Liver (tissue), 9 donors: Measurements from ENCODE around the gene MRAS. TPM values are rescaled to one million over a fixed set of nuclear protein-coding genes. Genes with fewer than 3 reads are reported as not detected.
"Not testable (repeated sequence)": the region's sequence is repeated elsewhere in the genome, so short reads cannot be mapped to it uniquely, and the experiment has no call there.

Experiments used
- DNase-seq: peaks from one replicate; pipeline ENCODE4 v3.0.0-alpha.2; 2017; ENCODE audit warnings: low spot score
- H3K27ac ChIP-seq, 2 donors: one replicate each; pipeline ENCODE4 v1.7.0; 2013; ENCODE audit warnings: inconsistent platforms in 2 of 2, low read length in 2 of 2, control low read depth in 1 of 2, low read depth in 1 of 2, mild to moderate bottlenecking in 1 of 2
- H3K27me3 ChIP-seq, 4 donors: one replicate each; pipeline versions ENCODE4 v1.6.1 to v1.7.0; 2013; ENCODE audit warnings: low read length in 3 of 4, inconsistent platforms in 1 of 4, mild to moderate bottlenecking in 1 of 4, moderate library complexity in 1 of 4; ENCODE audit not compliant: control insufficient read depth in 4 of 4, insufficient read depth in 4 of 4
- H3K36me3 ChIP-seq, 4 donors: one replicate each; pipeline versions ENCODE4 v1.6.1 to v1.7.0; 2013; ENCODE audit warnings: low read length in 3 of 4, mild to moderate bottlenecking in 3 of 4, low read depth in 1 of 4, moderate library complexity in 1 of 4; ENCODE audit not compliant: control insufficient read depth in 4 of 4, insufficient read depth in 3 of 4
- H3K4me1 ChIP-seq, 4 donors: one replicate each; pipeline versions ENCODE4 v1.6.1 to v1.7.0; 2013; ENCODE audit warnings: low read length in 3 of 4, mild to moderate bottlenecking in 3 of 4, moderate library complexity in 1 of 4; ENCODE audit not compliant: control insufficient read depth in 4 of 4, insufficient read depth in 4 of 4
- H3K4me3 ChIP-seq, 3 donors: one replicate each; pipeline versions ENCODE4 v1.6.1 to v1.7.0; 2013; ENCODE audit warnings: low read length in 3 of 3, control low read depth in 1 of 3, low read depth in 1 of 3, mild to moderate bottlenecking in 1 of 3
- H3K9ac ChIP-seq, 2 donors: one replicate each; pipeline ENCODE4 v1.7.0; 2013; ENCODE audit warnings: low read length in 2 of 2, mild to moderate bottlenecking in 2 of 2, moderate library complexity in 2 of 2, control low read depth in 1 of 2, low read depth in 1 of 2
- H3K9me3 ChIP-seq, 4 donors: one replicate each; pipeline versions ENCODE4 v1.6.1 to v1.7.0; 2013; ENCODE audit warnings: low read length in 3 of 4; ENCODE audit not compliant: control insufficient read depth in 4 of 4
- ATF3 ChIP-seq: IDR thresholded peaks from 2 replicates; pipeline ENCODE4 v1.6.1; 2016; ENCODE audit warnings: antibody characterized with exemption
- CTCF ChIP-seq: fragments of 150-350 bp; IDR thresholded peaks from 2 replicates; pipeline ENCODE4 v1.5.1; 2017; ENCODE audit warnings: improper control_type of control experiment, low read depth, low read length; ENCODE audit not compliant: missing input control
- EGR1 ChIP-seq, 2 donors: IDR thresholded peaks; 2 replicates each; pipeline ENCODE4 v1.6.1; 2016 to 2018; ENCODE audit warnings: antibody characterized with exemption in 2 of 2, low read depth in 2 of 2
- FOXA1 ChIP-seq: IDR thresholded peaks from 2 replicates; pipeline ENCODE4 v1.6.1; 2016; ENCODE audit warnings: antibody characterized with exemption
- HNF4A ChIP-seq, 2 donors: conservative IDR thresholded peaks; 2 replicates each; pipeline ENCODE4 v1.6.1; 2016; ENCODE audit warnings: antibody characterized with exemption in 2 of 2, mild to moderate bottlenecking in 2 of 2
- HNF4G ChIP-seq: IDR thresholded peaks from 2 replicates; pipeline ENCODE4 v1.6.1; 2016; ENCODE audit warnings: antibody characterized with exemption
- MAX ChIP-seq: IDR thresholded peaks from 2 replicates; pipeline ENCODE4 v1.6.1; 2016; ENCODE audit warnings: antibody characterized with exemption
- RAD21 ChIP-seq, 2 donors: IDR thresholded peaks; 2 replicates each; pipeline ENCODE4 v1.6.1; 2016; ENCODE audit warnings: antibody characterized with exemption in 2 of 2, mild to moderate bottlenecking in 2 of 2
- REST ChIP-seq: IDR thresholded peaks from 2 replicates; pipeline ENCODE4 v1.6.1; 2016; ENCODE audit warnings: antibody characterized with exemption, mild to moderate bottlenecking
- RXRA ChIP-seq, 2 donors: IDR thresholded peaks; 2 replicates each; pipeline ENCODE4 v1.6.1; 2017 to 2018; ENCODE audit warnings: antibody characterized with exemption in 2 of 2, mild to moderate bottlenecking in 1 of 2
- TAF1 ChIP-seq: conservative IDR thresholded peaks from 2 replicates; pipeline ENCODE4 v1.6.1; 2016; ENCODE audit warnings: antibody characterized with exemption, mild to moderate bottlenecking
- ZBTB33 ChIP-seq: IDR thresholded peaks from 2 replicates; pipeline ENCODE4 v1.6.1; 2016; ENCODE audit warnings: antibody characterized with exemption
- WGBS: extraction: QIAGEN DNeasy Blood & Tissue Kit; methylation state at CpG from one replicate; pipeline ENCODE4 v1.1.7; 2013; 5-methylcytosine and 5-hydroxymethylcytosine counted together
- polyA plus RNA-seq, 2 donors: library from polyadenylated mRNA; stranded (reverse) in 1 of 2; unstranded in 1 of 2; fragments of 200-250 nt in 1 of 2; fragments of >200 nt in 1 of 2; fragmentation: Nextera tagmentation in 1 of 2; extraction: Ambion mirVana in 1 of 2; gene quantifications; one replicate each; pipeline versions ENCODE4 v1.2.1 to v1.2.3, GENCODE V29; 2013 to 2015
- total RNA-seq, 2 donors: library from RNA; depleted of rRNA; stranded (reverse); fragments of >200 nt; gene quantifications; one replicate each; pipeline ENCODE4 v1.2.3, GENCODE V29; 2014
- donor health status: healthy.
- donor health status: healthy.
- donor health status: healthy.
- donor health status: healthy.
- donor health status: healthy.

Gene MRAS
- total and polyA plus RNA-seq, 4 donors: 1.6 to 2.6 (median 1.9) TPM

- H3K27me3 ChIP-seq: no peaks in the 10 kb centered on the region
- no peak overlapping the region for H3K27ac ChIP-seq
- WGBS: 86% methylated on average over 1 of the region's 1 CpG
- H3K36me3 ChIP-seq: no peaks in the 10 kb centered on the region
- H3K9ac ChIP-seq: no peak overlapping the region
- TF ChIP-seq ATF3 (no peak), EGR1 (IDR thresholded peaks at IDR 0.05; ENCODE audit: low read depth in 2 of 2) (no peak)
- no peak for DNase-seq
- H3K4me1 ChIP-seq: no peaks in the 10 kb centered on the region
- H3K9me3 ChIP-seq: no peaks in the 10 kb centered on the region
- H3K4me3 ChIP-seq: no peak overlapping the region
These were observed 74.9 kb downstream of the MRAS start for GRCh38 chr3:138423316-138423715.

GRCh38 chr3:138424323-138424722 lies 75.9 kb downstream of the MRAS start:
- Histone ChIP-seq H3K9me3 (no peaks in the 10 kb centered on the region), H3K27ac (no peak overlapping the region), H3K36me3 (no peaks in the 10 kb centered on the region), H3K9ac (no peak overlapping the region), H3K27me3 (no peaks in the 10 kb centered on the region), H3K4me3 (no peak overlapping the region), H3K4me1 (no peaks in the 10 kb centered on the region)
- WGBS: 94% methylated on average over 2 of the region's 2 CpGs
- DNase-seq: no peak
- TF ChIP-seq MAX: no peak
- TF ChIP-seq FOXA1: no peak
- no peak for TF ChIP-seq RXRA (IDR thresholded peaks at IDR 0.05)
- TF ChIP-seq RAD21 (IDR thresholded peaks at IDR 0.05): no peak
- TF ChIP-seq REST: no peak
- no peak for TF ChIP-seq HNF4G
- no peak for TF ChIP-seq TAF1
- no peak for TF ChIP-seq EGR1 (IDR thresholded peaks at IDR 0.05; ENCODE audit: low read depth in 2 of 2)

GRCh38 chr3:138426211-138426610 lies 77.8 kb downstream of the MRAS start:
- Histone ChIP-seq H3K4me3 (no peak overlapping the region), H3K9ac (no peak overlapping the region), H3K9me3 (no peaks in the 10 kb centered on the region), H3K27me3 (no peaks in the 10 kb centered on the region), H3K4me1 (no peaks in the 10 kb centered on the region), H3K36me3 (no peaks in the 10 kb centered on the region), H3K27ac (no peak overlapping the region)
- DNase-seq: no peak
- WGBS: 60% methylated on average over 3 of the region's 3 CpGs
- TF ChIP-seq HNF4A (conservative IDR thresholded peaks at IDR 0.05) (no peak), RXRA (IDR thresholded peaks at IDR 0.05) (no peak), HNF4G (no peak), RAD21 (IDR thresholded peaks at IDR 0.05) (peak; percentile 72 to 74), CTCF (peak; percentile 34), FOXA1 (no peak), ZBTB33 (no peak)

- WGBS: 97% methylated on average over 4 of the region's 4 CpGs
- H3K36me3 ChIP-seq, H3K4me3 ChIP-seq, H3K4me1 ChIP-seq, H3K27ac ChIP-seq, DNase-seq, H3K9me3 ChIP-seq, H3K27me3 ChIP-seq, H3K9ac ChIP-seq: not testable (repeated sequence)
These were observed 78.4 kb downstream of the MRAS start for GRCh38 chr3:138426754-138427153.
